Measurements from ENCODE around the gene WWP2. TPM values are rescaled to one million over a fixed set of nuclear protein-coding genes. Genes with fewer than 3 reads are reported as not detected.
"Not testable (repeated sequence)": the region's sequence is repeated elsewhere in the genome, so short reads cannot be mapped to it uniquely, and the experiment has no call there.

Gene WWP2
- total and polyA plus RNA-seq, 9 donors, result 22.5 to 49.4 (median 39.3) TPM

DNA sequence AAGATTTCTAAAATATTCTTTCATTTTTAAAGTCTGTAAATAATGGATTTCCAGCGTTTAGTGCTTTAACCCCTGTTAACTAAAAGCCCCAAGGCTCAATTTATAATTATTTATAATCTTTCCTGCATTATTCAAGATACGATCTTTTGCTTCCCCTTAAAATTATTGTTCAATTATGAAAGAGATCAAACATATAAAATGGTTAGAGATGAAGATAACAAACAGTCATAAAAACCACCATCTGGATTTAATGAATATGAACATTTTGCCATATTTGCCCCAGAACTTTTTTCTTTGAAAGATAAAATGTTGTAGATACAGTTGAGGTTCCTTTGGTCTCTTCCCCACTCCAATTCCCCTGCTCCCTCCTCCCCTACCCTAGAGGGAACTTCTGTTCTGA is 17.6 kb downstream of the WWP2 start:
- no peaks in the 10 kb centered on the region for H3K9me3 ChIP-seq
- 73 to 80% (median 74%) methylated on average over 2 of the region's 2 CpGs for WGBS, 3 donors
- intact Hi-C loops (cut with DNase I), result loop anchor here in 1 of 4 donors (10.0 kb wide), 1 partner anchor 895 kb away; no protein-coding TSS in a partner anchor
- H3K4me1 ChIP-seq (ENCODE audit: insufficient read depth), result no peaks in the 10 kb centered on the region
- H3K27me3 ChIP-seq, result no peaks in the 10 kb centered on the region
- no peaks in the 10 kb centered on the region for H3K36me3 ChIP-seq
- TF ChIP-seq, protein P1, sequence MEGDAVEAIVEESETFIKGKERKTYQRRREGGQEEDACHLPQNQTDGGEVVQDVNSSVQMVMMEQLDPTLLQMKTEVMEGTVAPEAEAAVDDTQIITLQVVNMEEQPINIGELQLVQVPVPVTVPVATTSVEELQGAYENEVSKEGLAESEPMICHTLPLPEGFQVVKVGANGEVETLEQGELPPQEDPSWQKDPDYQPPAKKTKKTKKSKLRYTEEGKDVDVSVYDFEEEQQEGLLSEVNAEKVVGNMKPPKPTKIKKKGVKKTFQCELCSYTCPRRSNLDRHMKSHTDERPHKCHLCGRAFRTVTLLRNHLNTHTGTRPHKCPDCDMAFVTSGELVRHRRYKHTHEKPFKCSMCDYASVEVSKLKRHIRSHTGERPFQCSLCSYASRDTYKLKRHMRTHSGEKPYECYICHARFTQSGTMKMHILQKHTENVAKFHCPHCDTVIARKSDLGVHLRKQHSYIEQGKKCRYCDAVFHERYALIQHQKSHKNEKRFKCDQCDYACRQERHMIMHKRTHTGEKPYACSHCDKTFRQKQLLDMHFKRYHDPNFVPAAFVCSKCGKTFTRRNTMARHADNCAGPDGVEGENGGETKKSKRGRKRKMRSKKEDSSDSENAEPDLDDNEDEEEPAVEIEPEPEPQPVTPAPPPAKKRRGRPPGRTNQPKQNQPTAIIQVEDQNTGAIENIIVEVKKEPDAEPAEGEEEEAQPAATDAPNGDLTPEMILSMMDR (IDR thresholded peaks at IDR 0.05), result no peak
- TF ChIP-seq EP300 (IDR thresholded peaks at IDR 0.05) (no peak), POLR2A (IDR thresholded peaks at IDR 0.05) (no peak)
- no peak for DNase-seq
- H3K27ac ChIP-seq, result no peak overlapping the region
- H3K4me3 ChIP-seq, result no peak overlapping the region

DNA sequence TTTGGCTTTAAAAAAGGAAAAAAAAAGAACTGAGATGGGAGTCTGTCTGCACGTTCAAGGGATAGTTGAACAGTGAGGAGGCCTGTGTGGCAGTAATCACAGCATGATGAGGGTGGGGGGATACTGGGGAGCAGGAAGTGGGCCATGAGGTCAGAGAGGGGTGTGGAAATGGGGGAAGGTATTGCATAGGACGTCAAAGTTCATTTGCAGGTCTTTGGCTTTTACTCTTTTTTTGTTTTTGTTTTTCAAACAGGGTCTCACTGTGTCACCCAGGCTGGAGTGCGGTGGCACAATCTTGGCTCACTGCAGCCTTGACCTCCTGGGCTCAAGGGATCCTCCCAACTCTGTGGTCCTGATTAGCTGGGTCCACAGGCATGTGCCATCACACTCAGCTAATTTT is 19.0 kb downstream of the WWP2 start:
- TF ChIP-seq EP300 (IDR thresholded peaks at IDR 0.05) (no peak), POLR2A (IDR thresholded peaks at IDR 0.05) (no peak)
- TF ChIP-seq, protein P1 (IDR thresholded peaks at IDR 0.05), result no peak
- no peak for DNase-seq
- no peak overlapping the region for H3K27ac ChIP-seq
- no peaks in the 10 kb centered on the region for H3K9me3 ChIP-seq
- H3K4me1 ChIP-seq (ENCODE audit: insufficient read depth), result no peaks in the 10 kb centered on the region
- no peaks in the 10 kb centered on the region for H3K27me3 ChIP-seq
- intact Hi-C loops (cut with DNase I), result no loop called here
- H3K4me3 ChIP-seq, result no peak overlapping the region
- 79 to 82% (median 81%) methylated on average over 3 of the region's 3 CpGs for WGBS, 3 donors
- no peaks in the 10 kb centered on the region for H3K36me3 ChIP-seq

DNA sequence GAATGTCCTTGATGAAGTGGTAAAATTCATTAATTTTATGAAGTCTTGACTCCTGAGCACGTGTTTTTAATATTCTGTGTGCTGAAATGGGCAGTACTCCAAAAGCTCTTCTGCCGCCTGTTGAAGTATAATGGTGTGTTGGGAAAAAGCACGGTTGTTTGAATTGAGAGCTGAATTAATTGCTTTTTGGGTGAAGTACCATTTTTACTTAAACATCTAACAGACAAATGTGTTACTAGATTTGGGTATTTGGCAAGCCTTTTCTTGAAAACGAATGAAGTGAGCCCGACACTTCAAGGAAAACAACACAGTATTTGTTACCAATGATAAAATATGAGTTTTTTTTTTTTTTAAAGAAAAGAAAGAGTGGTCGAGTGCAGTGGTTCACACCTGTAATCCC is 22.5 kb downstream of the WWP2 start:
- DNase-seq, result no peak
- TF ChIP-seq POLR2A (IDR thresholded peaks at IDR 0.05), result no peak
- TF ChIP-seq, protein P1 (IDR thresholded peaks at IDR 0.05), result no peak
- TF ChIP-seq EP300 (IDR thresholded peaks at IDR 0.05), result no peak
- no peak overlapping the region for H3K4me3 ChIP-seq
- no peaks in the 10 kb centered on the region for H3K36me3 ChIP-seq
- intact Hi-C loops (cut with DNase I), result no loop called here
- no peak overlapping the region for H3K27ac ChIP-seq
- no peaks in the 10 kb centered on the region for H3K4me1 ChIP-seq (ENCODE audit: insufficient read depth)
- H3K9me3 ChIP-seq, result no peaks in the 10 kb centered on the region
- H3K27me3 ChIP-seq, result no peaks in the 10 kb centered on the region
- 49 to 65% (median 64%) methylated on average over 6 of the region's 6 CpGs for WGBS, 3 donors

DNA sequence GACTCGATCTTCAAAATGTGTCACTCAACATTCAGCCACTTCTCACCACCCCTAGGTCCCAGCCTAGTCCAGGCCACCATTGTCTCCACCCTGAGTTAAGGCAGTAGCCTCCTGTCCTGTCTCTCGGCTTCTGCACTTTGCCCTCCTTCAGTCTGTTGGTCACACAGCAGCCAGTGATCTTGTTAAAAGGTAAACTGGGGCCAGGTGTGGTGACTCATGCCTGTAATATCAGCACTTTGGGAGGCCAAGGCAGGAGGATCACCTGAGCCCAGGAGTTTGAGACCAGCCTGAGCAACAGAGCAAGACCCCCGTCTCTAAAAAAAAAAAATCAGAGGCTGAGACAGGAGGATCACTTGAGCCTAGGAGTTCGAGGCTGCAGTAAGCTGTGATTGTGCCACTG is 25.8 kb downstream of the WWP2 start:
- DNase-seq, result no peak
- Histone ChIP-seq H3K4me3 (no peak overlapping the region), H3K27me3 (no peaks in the 10 kb centered on the region), H3K9me3 (no peaks in the 10 kb centered on the region), H3K4me1 (ENCODE audit: insufficient read depth) (no peaks in the 10 kb centered on the region), H3K36me3 (no peaks in the 10 kb centered on the region), H3K27ac (no peak overlapping the region)
- intact Hi-C loops (cut with DNase I), result no loop called here
- 92 to 94% (median 93%) methylated on average over 4 of the region's 4 CpGs for WGBS, 3 donors
- no peak for TF ChIP-seq EP300 (IDR thresholded peaks at IDR 0.05)
- no peak for TF ChIP-seq POLR2A (IDR thresholded peaks at IDR 0.05)
- TF ChIP-seq, protein P1 (IDR thresholded peaks at IDR 0.05), result no peak

DNA sequence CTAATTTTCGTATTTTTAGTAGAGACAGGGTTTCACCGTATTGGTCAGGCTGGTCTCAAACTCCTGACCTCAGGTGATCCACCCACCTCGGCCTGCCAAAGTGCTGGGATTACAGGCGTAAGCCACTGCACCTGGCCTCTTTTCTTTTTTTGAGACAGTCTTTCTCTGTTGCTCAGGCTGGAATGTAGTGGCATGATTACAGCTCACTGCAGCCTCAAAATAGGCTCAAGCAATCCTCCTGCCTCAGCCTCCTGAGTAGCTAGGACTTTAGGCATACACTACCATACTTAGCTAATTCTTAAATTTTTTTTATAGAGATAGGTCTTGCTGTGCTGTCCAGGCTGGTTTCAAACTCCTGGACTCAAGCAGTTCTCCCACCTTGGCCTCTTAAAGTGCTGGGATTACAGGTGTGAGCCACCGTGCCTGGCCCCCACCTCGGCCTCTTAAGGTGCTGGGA is 29.3 kb downstream of the WWP2 start:
- intact Hi-C loops (cut with DNase I); H3K4me1 ChIP-seq (ENCODE audit: insufficient read depth): not testable (repeated sequence)

More for the DNA sequence above, 29.3 kb downstream of the WWP2 start:
- not testable (repeated sequence) for H3K4me3 ChIP-seq, H3K27me3 ChIP-seq, H3K9me3 ChIP-seq, DNase-seq, H3K36me3 ChIP-seq, H3K27ac ChIP-seq
- WGBS, 3 donors, result 93 to 97% (median 96%) methylated on average over 6 of the region's 6 CpGs

Measured in ovary (tissue), 9 donors.